Kidney epithelial cell (primary cell): Measurements from ENCODE around the gene SPATA24. TPM values are rescaled to one million over a fixed set of nuclear protein-coding genes. Genes with fewer than 3 reads are reported as not detected.
"Not testable (repeated sequence)": the region's sequence is repeated elsewhere in the genome, so short reads cannot be mapped to it uniquely, and the experiment has no call there.

ENCODE experiments used
- DNase-seq: peaks from one replicate; pipeline ENCODE4 v3.0.0-alpha.2; 2010; ENCODE audit warnings: low read depth
- H3K27me3 ChIP-seq: 2 replicates; pipeline ENCODE4 v1.6.0; 2011; ENCODE audit warnings: low read length; ENCODE audit not compliant: control insufficient read depth, insufficient read depth
- H3K36me3 ChIP-seq: 2 replicates; pipeline ENCODE4 v1.5.1; 2011; ENCODE audit warnings: low read length; ENCODE audit not compliant: control insufficient read depth, insufficient read depth
- H3K4me3 ChIP-seq: 2 replicates; pipeline ENCODE4 v1.5.1; 2011; ENCODE audit warnings: low read depth, mild to moderate bottlenecking, control low read depth, low read length
- total RNA-seq: library from RNA; depleted of rRNA; stranded (reverse); fragments of >200 nt; gene quantifications from 2 replicates; pipeline ENCODE4 v1.2.3, GENCODE V29; 2015
- TF ChIP-seq, protein P1 (sequence below): IDR thresholded peaks from 2 replicates; pipeline ENCODE4 v1.5.1; 2011; ENCODE audit warnings: mild to moderate bottlenecking, moderate library complexity, low read length, control low read depth, inconsistent platforms; ENCODE audit not compliant: insufficient read depth, poor library complexity, severe bottlenecking

SPATA24 gene
- total RNA-seq, 1 donor from 2014 or later = 7.7 TPM

GRCh38 chr5:139390639-139391569 lies 13.0 kb downstream of the SPATA24 start:
- TF ChIP-seq, protein P1, sequence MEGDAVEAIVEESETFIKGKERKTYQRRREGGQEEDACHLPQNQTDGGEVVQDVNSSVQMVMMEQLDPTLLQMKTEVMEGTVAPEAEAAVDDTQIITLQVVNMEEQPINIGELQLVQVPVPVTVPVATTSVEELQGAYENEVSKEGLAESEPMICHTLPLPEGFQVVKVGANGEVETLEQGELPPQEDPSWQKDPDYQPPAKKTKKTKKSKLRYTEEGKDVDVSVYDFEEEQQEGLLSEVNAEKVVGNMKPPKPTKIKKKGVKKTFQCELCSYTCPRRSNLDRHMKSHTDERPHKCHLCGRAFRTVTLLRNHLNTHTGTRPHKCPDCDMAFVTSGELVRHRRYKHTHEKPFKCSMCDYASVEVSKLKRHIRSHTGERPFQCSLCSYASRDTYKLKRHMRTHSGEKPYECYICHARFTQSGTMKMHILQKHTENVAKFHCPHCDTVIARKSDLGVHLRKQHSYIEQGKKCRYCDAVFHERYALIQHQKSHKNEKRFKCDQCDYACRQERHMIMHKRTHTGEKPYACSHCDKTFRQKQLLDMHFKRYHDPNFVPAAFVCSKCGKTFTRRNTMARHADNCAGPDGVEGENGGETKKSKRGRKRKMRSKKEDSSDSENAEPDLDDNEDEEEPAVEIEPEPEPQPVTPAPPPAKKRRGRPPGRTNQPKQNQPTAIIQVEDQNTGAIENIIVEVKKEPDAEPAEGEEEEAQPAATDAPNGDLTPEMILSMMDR = no peak
- DNase-seq = no peak
- peaks cover 20% of the 10 kb centered on the region for H3K27me3 ChIP-seq
- no peak overlapping the region for H3K4me3 ChIP-seq
- H3K36me3 ChIP-seq = no peaks in the 10 kb centered on the region

DNA sequence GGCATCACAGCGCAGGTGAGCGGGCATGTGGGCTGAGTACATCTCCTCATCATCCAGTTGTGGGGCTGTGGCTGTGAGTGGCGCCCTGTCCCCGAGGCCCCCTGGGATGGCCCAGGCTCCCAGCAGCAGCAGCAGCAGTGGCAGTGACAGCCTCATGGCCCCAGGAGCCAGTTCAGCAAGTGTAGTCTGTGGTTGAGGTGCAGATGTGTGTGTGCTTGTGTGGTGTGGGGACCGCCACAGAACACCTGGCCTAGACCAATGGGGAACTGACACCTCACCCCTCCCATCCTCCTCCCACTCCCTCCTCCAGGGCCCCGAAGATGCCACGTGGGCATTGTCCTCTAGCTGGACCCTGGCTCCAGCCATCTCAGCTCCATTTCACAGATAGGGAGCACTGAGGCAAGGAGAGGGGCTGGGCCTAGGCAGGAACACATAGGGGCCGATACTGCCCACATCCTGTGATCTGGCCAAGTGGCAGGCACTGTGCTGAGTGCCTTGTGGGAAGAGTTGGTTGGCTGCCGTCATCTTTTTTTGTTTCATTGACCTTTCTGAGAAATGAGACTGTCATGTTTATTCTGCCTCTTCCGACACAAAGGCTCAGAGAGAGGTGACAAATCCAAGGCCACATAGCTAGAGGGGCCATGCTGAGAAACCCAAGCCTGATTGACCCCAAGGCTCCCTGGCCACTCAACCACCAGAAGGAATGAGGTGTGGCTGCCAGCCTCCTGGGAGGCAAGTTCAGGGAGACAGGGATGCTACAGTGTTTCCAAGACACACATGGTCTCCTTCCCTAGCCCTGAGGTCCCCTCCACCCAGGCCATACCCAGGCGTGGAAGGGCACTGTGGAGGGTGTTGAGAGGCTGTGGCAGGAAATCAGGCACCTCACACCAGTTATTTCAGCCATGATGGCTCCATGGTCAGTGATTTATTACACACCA lies 13.9 kb downstream of the SPATA24 start, which contains the start of gene MZB1:
TSS of gene MZB1 (minus strand) at position 213 of the 938 bp plus-strand sequence. CDS start at position 156, 57 bp downstream.
- no peaks in the 10 kb centered on the region for H3K36me3 ChIP-seq
- H3K4me3 ChIP-seq = no peak within 1 kb of the TSS
- peaks cover 20% of the 10 kb centered on the region for H3K27me3 ChIP-seq
- DNase-seq = no peak
- TF ChIP-seq, protein P1 = no peak

DNA sequence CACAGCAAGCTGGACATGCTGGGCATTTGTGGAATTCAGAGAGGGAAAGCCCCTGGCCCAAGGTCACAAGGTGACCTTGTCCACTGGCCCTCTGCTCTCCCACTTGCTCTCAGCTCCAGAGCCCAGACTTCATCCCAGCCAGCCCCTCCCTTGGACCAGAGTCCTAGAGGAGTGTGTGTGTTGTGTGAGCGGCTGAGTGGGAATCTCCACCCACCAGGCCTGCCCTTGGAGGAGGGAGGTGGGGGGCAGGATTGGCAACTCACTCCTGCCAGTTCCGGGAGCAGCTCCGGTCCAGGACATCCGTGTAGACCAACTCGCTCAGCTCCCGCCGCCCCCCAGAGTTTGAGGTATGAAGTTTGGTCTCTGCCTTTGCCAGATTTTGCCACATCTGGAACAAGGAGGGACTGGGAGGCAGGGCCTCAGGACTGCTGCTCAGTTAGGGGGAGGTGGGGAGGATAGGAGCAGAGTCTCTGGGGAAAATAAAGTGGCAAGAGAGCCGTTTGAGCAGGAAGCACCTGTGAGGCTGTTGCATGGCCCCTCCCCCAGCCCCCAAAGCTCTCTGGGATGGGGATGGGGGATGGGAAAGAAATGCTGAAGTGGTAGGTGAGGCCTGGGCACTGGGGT lies 15.6 kb downstream of the SPATA24 start:
- H3K27me3 ChIP-seq = peaks cover 7% of the 10 kb centered on the region
- DNase-seq = no peak
- H3K36me3 ChIP-seq = no peaks in the 10 kb centered on the region
- TF ChIP-seq, protein P1 = no peak
- H3K4me3 ChIP-seq = peak overlapping the region; percentile 13

- H3K4me3 ChIP-seq = no peak overlapping the region
- H3K27me3 ChIP-seq = peaks cover under 1% of the 10 kb centered on the region
- H3K36me3 ChIP-seq = no peaks in the 10 kb centered on the region
- no peak for DNase-seq
- TF ChIP-seq, protein P1 = no peak
Measured at GRCh38 chr5:139387611-139388197, 16.2 kb downstream of the SPATA24 start.

DNA sequence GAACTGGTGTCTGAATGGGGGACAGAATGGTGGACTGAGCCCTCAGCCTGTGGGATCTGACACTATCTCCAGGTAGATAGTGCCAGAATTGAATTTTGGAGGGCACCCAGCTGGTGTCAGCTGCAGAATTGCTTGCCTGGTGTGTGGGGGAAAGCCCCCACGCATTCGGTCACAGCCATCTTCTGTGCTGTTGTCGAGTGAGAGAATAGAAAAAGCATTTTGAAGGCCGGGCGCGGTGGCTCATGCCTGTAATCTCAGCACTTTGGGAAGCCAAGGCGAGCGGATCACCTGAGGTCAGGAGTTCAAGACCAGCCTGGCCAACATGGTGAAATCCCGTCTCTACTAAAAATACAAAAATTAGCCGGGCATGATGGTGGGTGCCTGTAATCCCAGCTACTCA lies 16.9 kb downstream of the SPATA24 start:
- not testable (repeated sequence) for H3K36me3 ChIP-seq, H3K27me3 ChIP-seq, DNase-seq, H3K4me3 ChIP-seq

- DNase-seq = no peak
- no peaks in the 10 kb centered on the region for H3K36me3 ChIP-seq
- H3K4me3 ChIP-seq = no peak overlapping the region
- TF ChIP-seq, protein P1 = no peak
- H3K27me3 ChIP-seq = no peaks in the 10 kb centered on the region
Measured at GRCh38 chr5:139386050-139386438, 17.8 kb downstream of the SPATA24 start.
